Stimulated activated CD4-positive, alpha-beta T cell treated with anti-CD3 and anti-CD28 coated beads, Interleukin-1b, Interleukin-23, amount 100 ng/mL, for 48 hours (primary cell): ENCODE measurements around the gene HIF3A.

ENCODE experiments used
- DNase-seq: peaks from one replicate; pipeline ENCODE4 v3.0.0-alpha.2; 2020

Gene HIF3A

GRCh38 chr19:46386996-46387712, 90.3 kb downstream of the HIF3A start:
- DNase-seq = no peak

GRCh38 chr19:46387713-46388130, 90.9 kb downstream of the HIF3A start:
- DNase-seq = no peak

GRCh38 chr19:46388311-46389095, 91.7 kb downstream of the HIF3A start:
- no peak for DNase-seq

- no peak for DNase-seq
Measured at GRCh38 chr19:46390121-46390858, 93.4 kb downstream of the HIF3A start.

GRCh38 chr19:46390866-46391265, 94.0 kb downstream of the HIF3A start:
- DNase-seq = no peak

- DNase-seq = no peak
Measured at GRCh38 chr19:46391296-46392251, 94.7 kb downstream of the HIF3A start.

- DNase-seq = no peak
Measured at GRCh38 chr19:46392252-46392801, 95.5 kb downstream of the HIF3A start.

- DNase-seq = no peak
Measured at GRCh38 chr19:46392837-46393236, 96.0 kb downstream of the HIF3A start.
